H1 (cell line): Measurements from ENCODE around the gene NOP16. TPM values are rescaled to one million over a fixed set of nuclear protein-coding genes. Genes with fewer than 3 reads are reported as not detected.

ENCODE experiments used
- CTCF ChIA-PET: fragments of 300-600 bp; sonication (Branson Sonifier 250); formaldehyde crosslinking; loops from one replicate; lab custom pipeline; 2021; ENCODE audit not compliant: partially characterized antibody; lab: Charles Lee
- POLR2A ChIA-PET: fragments of 300-600 bp; sonication (Branson Sonifier 250); formaldehyde crosslinking; loops from one replicate; lab custom pipeline; 2021; ENCODE audit warnings: inconsistent platforms; ENCODE audit not compliant: partially characterized antibody; lab: Charles Lee
- DNase-seq, 2 experiments: peaks; one replicate each; pipeline versions ENCODE4 v3.0.0 to v3.0.0-alpha.2; 2010 to 2022; ENCODE audit warnings: low spot score in 2 of 2, low read depth in 1 of 2, mixed read lengths in 1 of 2
- FAIRE-seq: peaks from 2 replicates; lab custom pipeline; 2011; peaks lifted over from hg19 to GRCh38; lab: Jason Lieb, UNC
- H2AFZ ChIP-seq: 2 replicates; pipeline ENCODE4 v1.8.1; 2012; ENCODE audit warnings: low read length, inconsistent platforms
- H2AK5ac ChIP-seq: 2 replicates; pipeline ENCODE4 v1.6.1; 2013; ENCODE audit warnings: low read depth, low read length
- H2BK120ac ChIP-seq: replicated peaks from 2 replicates; pipeline ENCODE3; 2013; ENCODE audit warnings: low read depth, low read length, inconsistent platforms
- H2BK12ac ChIP-seq: 2 replicates; pipeline ENCODE4 v1.6.1; 2013; ENCODE audit warnings: low read depth, low read length
- H2BK15ac ChIP-seq: 2 replicates; pipeline ENCODE4 v1.6.1; 2013; ENCODE audit warnings: low read length
- H2BK20ac ChIP-seq: 2 replicates; pipeline ENCODE4 v1.6.1; 2013; ENCODE audit warnings: low read length
- H2BK5ac ChIP-seq: 2 replicates; pipeline ENCODE4 v1.6.1; 2013; ENCODE audit warnings: low read depth, low read length
- H3K14ac ChIP-seq: 2 replicates; pipeline ENCODE4 v1.6.1; 2013; ENCODE audit warnings: inconsistent platforms; ENCODE audit not compliant: insufficient read length
- H3K18ac ChIP-seq: 2 replicates; pipeline ENCODE4 v1.6.1; 2013; ENCODE audit warnings: low read length; ENCODE audit errors: extremely low read depth
- H3K23ac ChIP-seq: 2 replicates; pipeline ENCODE4 v1.6.1; 2013; ENCODE audit warnings: inconsistent platforms; ENCODE audit not compliant: insufficient read length
- H3K23me2 ChIP-seq: 2 replicates; pipeline ENCODE4 v1.6.1; 2013; ENCODE audit warnings: low read depth, low read length
- H3K27ac ChIP-seq: 2 replicates; pipeline ENCODE4 v1.6.1; 2011; ENCODE audit warnings: low read depth, low read length, inconsistent platforms
- H3K27me3 ChIP-seq, 4 experiments: replicated peaks in 1 of 4; 1 replicate in 1 of 4; 2 replicates in 3 of 4; pipeline versions ENCODE4 v1.6.1 to v1.8.1; 2011 to 2013; ENCODE audit warnings: low read length in 3 of 4, mild to moderate bottlenecking in 3 of 4, inconsistent platforms in 2 of 4, mixed read lengths in 2 of 4, moderate library complexity in 1 of 4; ENCODE audit not compliant: control insufficient read depth in 3 of 4, insufficient read depth in 3 of 4; ENCODE audit errors: extremely low read depth in 1 of 4
- H3K36me3 ChIP-seq, 4 experiments: 2 replicates each; pipeline versions ENCODE4 v1.6.1 to v1.8.1; 2011 to 2013; ENCODE audit warnings: mild to moderate bottlenecking in 4 of 4, low read length in 3 of 4, moderate library complexity in 2 of 4, control low read depth in 1 of 4, inconsistent platforms in 1 of 4; ENCODE audit not compliant: insufficient read depth in 4 of 4, control insufficient read depth in 2 of 4
- H3K4ac ChIP-seq: replicated peaks from 2 replicates; pipeline ENCODE3; 2013; ENCODE audit warnings: low read length, low read depth, mixed read lengths, inconsistent platforms; ENCODE audit not compliant: insufficient read length
- H3K4me1 ChIP-seq, 4 experiments: replicated peaks in 1 of 4; 1 replicate in 1 of 4; 2 replicates in 3 of 4; pipeline versions ENCODE4 v1.6.1 to v1.8.1; 2011 to 2013; ENCODE audit warnings: low read length in 3 of 4, inconsistent platforms in 2 of 4, mixed read lengths in 1 of 4; ENCODE audit not compliant: insufficient read depth in 4 of 4, control insufficient read depth in 3 of 4
- H3K4me2 ChIP-seq, 2 experiments: 2 replicates each; pipeline versions ENCODE4 v1.6.1 to v1.8.1; 2011 to 2013; ENCODE audit warnings: low read depth in 2 of 2, low read length in 2 of 2, control low read depth in 1 of 2, inconsistent platforms in 1 of 2, mild to moderate bottlenecking in 1 of 2; ENCODE audit not compliant: insufficient read depth in 1 of 2
- H3K4me3 ChIP-seq, 4 experiments: fragments of 200-600, 300-600 bp in 1 of 4; sonication (generic), shearing (Covaris generic), sonication (Bioruptor Twin) in 1 of 4; 2 replicates each; pipeline versions ENCODE4 v1.5.1 to v1.8.1; 2011 to 2016; ENCODE audit warnings: low read length in 4 of 4, low read depth in 3 of 4, control low read depth in 2 of 4, inconsistent platforms in 2 of 4, mild to moderate bottlenecking in 2 of 4, mixed read lengths in 1 of 4, moderate library complexity in 1 of 4; ENCODE audit not compliant: insufficient read depth in 2 of 4; ENCODE audit errors: extremely low read depth in 1 of 4
- H3K56ac ChIP-seq: replicated peaks from 2 replicates; pipeline ENCODE3; 2013; ENCODE audit warnings: low read depth, mild to moderate bottlenecking, mixed read lengths, low read length, inconsistent platforms; ENCODE audit not compliant: insufficient read length
- H3K79me1 ChIP-seq: 2 replicates; pipeline ENCODE4 v1.6.1; 2013; ENCODE audit warnings: low read depth, low read length, control low read depth
- H3K79me2 ChIP-seq, 2 experiments: 2 replicates each; pipeline versions ENCODE4 v1.6.1 to v1.8.1; 2012 to 2013; ENCODE audit warnings: low read length in 2 of 2, mild to moderate bottlenecking in 2 of 2, inconsistent platforms in 1 of 2; ENCODE audit not compliant: insufficient read depth in 2 of 2, control insufficient read depth in 1 of 2
- H3K9ac ChIP-seq, 4 experiments: replicated peaks in 1 of 4; 1 replicate in 1 of 4; 2 replicates in 3 of 4; pipeline versions ENCODE4 v1.6.1 to v1.8.1; 2011 to 2013; ENCODE audit warnings: low read depth in 3 of 4, low read length in 3 of 4, control low read depth in 2 of 4, mild to moderate bottlenecking in 2 of 4, moderate library complexity in 2 of 4, inconsistent platforms in 1 of 4; ENCODE audit errors: extremely low read depth in 1 of 4
- H3K9me3 ChIP-seq, 2 experiments: 2 replicates each; pipeline versions ENCODE4 v1.6.1 to v1.8.1; 2012 to 2013; ENCODE audit warnings: mild to moderate bottlenecking in 2 of 2, moderate library complexity in 2 of 2, control low read depth in 1 of 2, inconsistent platforms in 1 of 2, low read depth in 1 of 2, low read length in 1 of 2, mixed read lengths in 1 of 2; ENCODE audit not compliant: insufficient read depth in 2 of 2
- H4K20me1 ChIP-seq, 2 experiments: replicated peaks in 1 of 2; 2 replicates each; pipeline versions ENCODE3 to v1.8.1; 2011 to 2013; ENCODE audit warnings: inconsistent platforms in 2 of 2, low read length in 2 of 2, mild to moderate bottlenecking in 1 of 2; ENCODE audit not compliant: insufficient read depth in 2 of 2, control insufficient read depth in 1 of 2
- H4K5ac ChIP-seq: 2 replicates; pipeline ENCODE4 v1.6.1; 2013; ENCODE audit warnings: low read length, low read depth, mixed read lengths, inconsistent platforms; ENCODE audit not compliant: insufficient read length
- H4K8ac ChIP-seq: 2 replicates; pipeline ENCODE4 v1.8.0; 2013; ENCODE audit warnings: mild to moderate bottlenecking, moderate library complexity, low read length, inconsistent platforms; ENCODE audit not compliant: insufficient read depth; ENCODE audit errors: extremely low read depth
- H4K91ac ChIP-seq: replicated peaks from 2 replicates; pipeline ENCODE3; 2013; ENCODE audit warnings: low read length, mixed read lengths, inconsistent platforms; ENCODE audit not compliant: insufficient read length
- BCL11A ChIP-seq, 2 experiments: IDR thresholded peaks; one replicate each; pipeline ENCODE4 v1.6.1; 2011; ENCODE audit warnings: low read depth in 2 of 2, low read length in 2 of 2, mild to moderate bottlenecking in 2 of 2
- BRCA1 ChIP-seq: IDR thresholded peaks from 2 replicates; pipeline ENCODE4 v1.6.1; 2012; ENCODE audit warnings: low read depth, low read length, improper control_type of control experiment
- CBX5 ChIP-seq: fragments of 300-800, 300-1000 bp; sonication (generic); IDR thresholded peaks from 2 replicates; pipeline ENCODE4 v1.7.1; 2016; ENCODE audit warnings: antibody characterized with exemption, low read length, low read depth
- EZH2 ChIP-seq: fragments of 200-600 bp; sonication (generic); IDR thresholded peaks from 2 replicates; pipeline ENCODE4 v1.7.1; 2012; ENCODE audit warnings: low read depth, mild to moderate bottlenecking, moderate library complexity, low read length, inconsistent platforms; ENCODE audit not compliant: severe bottlenecking
- HDAC6 ChIP-seq: IDR thresholded peaks from one replicate; pipeline ENCODE4 v1.7.1; 2012; ENCODE audit warnings: low read depth, mild to moderate bottlenecking, inconsistent platforms, low read length, moderate library complexity
- TAF1 ChIP-seq: IDR thresholded peaks from 2 replicates; pipeline ENCODE4 v1.6.1; 2011; ENCODE audit warnings: mild to moderate bottlenecking, low read depth, low read length
- TAF7 ChIP-seq: optimal IDR thresholded peaks from 2 replicates; pipeline ENCODE3; 2011; ENCODE audit warnings: low read depth, mild to moderate bottlenecking, inconsistent platforms, low read length, moderate library complexity, borderline replicate concordance
- TCF12 ChIP-seq: IDR thresholded peaks from 2 replicates; pipeline ENCODE4 v1.6.1; 2011; ENCODE audit warnings: low read depth, mild to moderate bottlenecking, low read length
- USF2 ChIP-seq: IDR thresholded peaks from 2 replicates; pipeline ENCODE4 v1.6.1; 2011; ENCODE audit warnings: low read length, improper control_type of control experiment
- ZNF274 ChIP-seq: IDR thresholded peaks from 2 replicates; pipeline ENCODE4 v1.7.0; 2012; ENCODE audit warnings: low read length, borderline replicate concordance; ENCODE audit errors: extremely low read depth
- WGBS, 2 experiments: shearing (Covaris generic) in 1 of 2; methylation state at CpG; one replicate each; pipeline versions ENCODE4 v1.1.6 to v1.1.7; 2013 to 2015; ENCODE audit warnings: low lambda C conversion rate in 2 of 2, mixed read lengths in 2 of 2, inconsistent platforms in 1 of 2, low coverage in 1 of 2, missing lambda C conversion rate in 1 of 2; ENCODE audit not compliant: insufficient replicate concordance in 2 of 2, insufficient coverage in 1 of 2, insufficient read length in 1 of 2; ENCODE audit errors: extremely low coverage in 1 of 2, missing lambda C conversion rate in 1 of 2; 5-methylcytosine and 5-hydroxymethylcytosine counted together
- polyA plus RNA-seq, 7 experiments: library from polyadenylated mRNA; depleted of rRNA in 3 of 7; stranded (reverse) in 5 of 7; unstranded in 2 of 7; fragments of >200 nt in 5 of 7; fragments of 200-250 nt in 2 of 7; gene quantifications; 1 replicate in 5 of 7; 2 replicates in 1 of 7; 4 replicates in 1 of 7; pipeline versions ENCODE4 v1.2.1 to v1.2.3, GENCODE V29; 2011 to 2013; ENCODE audit warnings: missing spikeins in 2 of 7, mixed read lengths in 2 of 7
- total RNA-seq: library from RNA; stranded (reverse); fragmentation: NEBNext Ultra II Directional; extraction: Animal tissue kit (Norgen Biotek cat#: 25700); gene quantifications from 2 replicates; pipeline ENCODE4 v1.2.1, GENCODE V29; 2021

Gene NOP16
- total and polyA plus RNA-seq, 2 of the 8 experiments (the other 6 are each of a cell fraction or from before 2014, with no cell fraction given), result 46.9 to 65.2 TPM

DNA sequence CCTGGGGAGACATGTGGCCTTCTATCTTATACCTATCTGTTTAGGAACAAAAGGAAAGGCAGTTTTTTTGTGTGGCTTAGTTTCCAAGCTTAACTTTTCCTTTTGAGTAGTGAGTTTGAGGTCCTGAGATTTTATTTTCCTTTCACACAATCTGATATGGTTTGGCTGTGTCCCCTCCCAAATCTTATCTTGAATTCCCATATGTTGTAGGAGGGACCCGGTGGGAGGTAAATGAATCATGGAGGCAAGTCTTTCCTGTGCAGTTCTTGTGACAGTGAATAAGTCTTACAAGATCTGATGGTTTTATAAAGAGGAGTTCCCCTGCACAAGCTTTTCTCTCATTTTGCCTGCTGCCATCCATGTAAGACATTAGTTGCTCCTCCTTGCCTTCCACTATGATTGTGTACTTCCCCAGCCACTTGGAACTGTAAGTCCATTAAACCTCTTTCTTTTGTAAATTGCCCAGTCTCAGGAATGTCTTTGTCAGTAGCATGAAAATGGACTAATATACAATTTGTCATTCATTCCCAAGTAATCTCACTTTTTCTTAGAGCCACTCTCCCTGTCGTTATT, 32.7 kb upstream of the NOP16 start:
- POLR2A ChIA-PET, result interaction anchor here (1.2 kb wide), 1 partner anchor 116 kb away, joined by 3 read pairs; the partner anchor contains the start of gene RNF44
- Histone ChIP-seq H3K9me3 (peaks cover 17 to 19% of the 10 kb centered on the region in 2 experiments; a peak in 3 of 4 replicates), H3K4me2 (no peak overlapping the region), H3K27ac (no peak overlapping the region), H2AFZ (no peak overlapping the region), H3K14ac (no peak overlapping the region), H2BK15ac (no peak overlapping the region), H2BK120ac (no peak overlapping the region), H3K27me3 (peaks cover 0 to 11% (median 9%) of the 10 kb centered on the region in 4 experiments; a peak in 6 of 7 replicates), H3K4ac (no peak overlapping the region), H3K4me3 (no peak overlapping the region; a peak in 1 of 8 replicates), H3K23me2 (no peaks in the 10 kb centered on the region; the same call in 1 of the 2 replicates), H4K5ac (no peak overlapping the region), H2AK5ac (no peak overlapping the region), H3K79me1 (no peaks in the 10 kb centered on the region), H2BK12ac (no peak overlapping the region), H4K20me1 (no peaks in the 10 kb centered on the region), H4K8ac (no peak overlapping the region), H4K91ac (no peak overlapping the region), H3K18ac (no peak overlapping the region), H2BK20ac (no peak overlapping the region), H3K79me2 (no peaks in the 10 kb centered on the region)
- FAIRE-seq, result no peak
- CTCF ChIA-PET, result interaction anchor here (0.7 to 1.5 kb wide), 3 partner anchors 14 to 176 kb away, joined by 3 to 5 read pairs (median 3); no protein-coding TSS in a partner anchor
- WGBS, 2 experiments, result 88% methylated on average over 2 of the region's 2 CpGs; no CpG with 5 or more reads in 1 of the 2 experiments
- TF ChIP-seq TCF12 (no peak), USF2 (no peak), ZNF274 (no peak), TAF1 (no peak), EZH2 (no peak), HDAC6 (no peak), CBX5 (no peak), TAF7 (no peak), BCL11A (IDR thresholded peaks at IDR 0.05; ENCODE audit: low read depth in 2 of 2, low read length in 2 of 2) (no peak), BRCA1 (no peak)
- TF ChIP-seq, all 59 proteins: peak for 0
- no peak overlapping the region for H2BK5ac ChIP-seq
- H3K9ac ChIP-seq, result no peak overlapping the region
- peaks cover 0 to 3% (median 0%) of the 10 kb centered on the region in 4 experiments; a peak in 4 of 7 replicates for H3K4me1 ChIP-seq
- no peak for DNase-seq
- H3K23ac ChIP-seq, result no peak overlapping the region
- no peaks in the 10 kb centered on the region for H3K36me3 ChIP-seq
- H3K56ac ChIP-seq, result no peak overlapping the region
